ENCODE results near the gene PINK1. TPM values are rescaled to one million over a fixed set of nuclear protein-coding genes. Genes with fewer than 3 reads are reported as not detected.

PINK1 gene
- total RNA-seq, 1 experiment from 2014 or later, result 129 TPM

GRCh38 chr1:20626524-20626923 lies 6.7 kb upstream of the PINK1 start:
- Histone ChIP-seq H3K27me3 (ENCODE audit: low read length) (no peaks in the 10 kb centered on the region), H3K79me2 (ENCODE audit: low read length) (no peaks in the 10 kb centered on the region), H3K9ac (ENCODE audit: low read length) (no peak overlapping the region), H3K9me2 (replicated peaks; ENCODE audit: low read length) (no peaks in the 10 kb centered on the region), H3F3A (ENCODE audit: low read length, unreplicated experiment) (no peaks in the 10 kb centered on the region), H3K4me1 (ENCODE audit: insufficient read depth, low read length) (no peaks in the 10 kb centered on the region), H3K36me3 (ENCODE audit: low read depth, low read length) (no peaks in the 10 kb centered on the region), H3K4me2 (ENCODE audit: low read length) (no peak overlapping the region), H3K27ac (ENCODE audit: low read length) (no peak overlapping the region), H3K4me3 (ENCODE audit: low read length) (no peak overlapping the region), H3K9me3 (ENCODE audit: low read length) (no peaks in the 10 kb centered on the region), H2AFZ (ENCODE audit: low read length) (no peak overlapping the region), H4K20me1 (ENCODE audit: low read length) (no peaks in the 10 kb centered on the region)
- TF ChIP-seq, protein P1, sequence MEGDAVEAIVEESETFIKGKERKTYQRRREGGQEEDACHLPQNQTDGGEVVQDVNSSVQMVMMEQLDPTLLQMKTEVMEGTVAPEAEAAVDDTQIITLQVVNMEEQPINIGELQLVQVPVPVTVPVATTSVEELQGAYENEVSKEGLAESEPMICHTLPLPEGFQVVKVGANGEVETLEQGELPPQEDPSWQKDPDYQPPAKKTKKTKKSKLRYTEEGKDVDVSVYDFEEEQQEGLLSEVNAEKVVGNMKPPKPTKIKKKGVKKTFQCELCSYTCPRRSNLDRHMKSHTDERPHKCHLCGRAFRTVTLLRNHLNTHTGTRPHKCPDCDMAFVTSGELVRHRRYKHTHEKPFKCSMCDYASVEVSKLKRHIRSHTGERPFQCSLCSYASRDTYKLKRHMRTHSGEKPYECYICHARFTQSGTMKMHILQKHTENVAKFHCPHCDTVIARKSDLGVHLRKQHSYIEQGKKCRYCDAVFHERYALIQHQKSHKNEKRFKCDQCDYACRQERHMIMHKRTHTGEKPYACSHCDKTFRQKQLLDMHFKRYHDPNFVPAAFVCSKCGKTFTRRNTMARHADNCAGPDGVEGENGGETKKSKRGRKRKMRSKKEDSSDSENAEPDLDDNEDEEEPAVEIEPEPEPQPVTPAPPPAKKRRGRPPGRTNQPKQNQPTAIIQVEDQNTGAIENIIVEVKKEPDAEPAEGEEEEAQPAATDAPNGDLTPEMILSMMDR (conservative IDR thresholded peaks at IDR 0.05; ENCODE audit: low read depth, low read length), result no peak
- TF ChIP-seq EZH2phosphoT487 (IDR thresholded peaks at IDR 0.05; ENCODE audit: borderline replicate concordance, low read length) (no peak), EZH2 (IDR thresholded peaks at IDR 0.05; ENCODE audit: low read length, unreplicated experiment) (no peak)
- POLR2A ChIA-PET (ENCODE audit: unreplicated experiment), result no interaction called here
- CTCF ChIA-PET, result no interaction called here
- intact Hi-C loops (cut with micrococcal nuclease), result no loop called here
- no peak; the same call in 1 of the 2 replicates for ATAC-seq
- BruUV-seq (replicated peaks), result no TSS peak
- no peak for DNase-seq

DNA sequence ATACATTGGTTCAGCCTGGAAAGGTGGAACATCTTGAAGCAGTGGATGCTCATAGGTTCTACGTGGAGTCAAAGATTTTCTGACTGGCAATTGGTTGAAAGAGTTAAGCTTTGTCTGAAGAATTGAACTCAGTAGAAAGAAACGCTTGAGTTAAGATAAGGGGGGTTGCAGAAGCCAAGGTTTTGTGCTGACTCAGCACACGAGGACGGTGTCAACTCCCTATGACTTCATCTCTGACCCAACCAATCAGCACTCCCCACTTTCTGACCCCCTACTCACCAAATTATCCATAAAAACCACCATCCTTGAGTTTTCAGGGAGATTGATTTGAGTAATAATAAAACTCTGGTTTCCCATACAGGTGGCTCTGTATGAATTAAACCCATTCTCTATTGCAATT lies 2.5 kb upstream of the PINK1 start:
- Histone ChIP-seq H4K20me1 (ENCODE audit: low read length) (no peaks in the 10 kb centered on the region), H3K4me1 (ENCODE audit: insufficient read depth, low read length) (peaks cover 18% of the 10 kb centered on the region), H3K9me2 (replicated peaks; ENCODE audit: low read length) (no peaks in the 10 kb centered on the region), H3K27me3 (ENCODE audit: low read length) (no peaks in the 10 kb centered on the region), H2AFZ (ENCODE audit: low read length) (no peak overlapping the region), H3K36me3 (ENCODE audit: low read depth, low read length) (no peaks in the 10 kb centered on the region), H3K9ac (ENCODE audit: low read length) (no peak overlapping the region), H3K79me2 (ENCODE audit: low read length) (peaks cover 13% of the 10 kb centered on the region), H3K4me3 (ENCODE audit: low read length) (no peak overlapping the region), H3K4me2 (ENCODE audit: low read length) (no peak overlapping the region), H3K9me3 (ENCODE audit: low read length) (no peaks in the 10 kb centered on the region), H3F3A (ENCODE audit: low read length, unreplicated experiment) (no peaks in the 10 kb centered on the region), H3K27ac (ENCODE audit: low read length) (no peak overlapping the region)
- intact Hi-C loops (cut with micrococcal nuclease), result no loop called here
- BruUV-seq (replicated peaks), result no TSS peak
- ChIA-PET CTCF (no interaction called here), POLR2A (ENCODE audit: unreplicated experiment) (no interaction called here)
- no peak for DNase-seq
- TF ChIP-seq, protein P1 (conservative IDR thresholded peaks at IDR 0.05; ENCODE audit: low read depth, low read length), result no peak
- no peak for TF ChIP-seq EZH2phosphoT487 (IDR thresholded peaks at IDR 0.05; ENCODE audit: borderline replicate concordance, low read length)
- no peak for TF ChIP-seq EZH2 (IDR thresholded peaks at IDR 0.05; ENCODE audit: low read length, unreplicated experiment)
- ATAC-seq, result no peak

DNA sequence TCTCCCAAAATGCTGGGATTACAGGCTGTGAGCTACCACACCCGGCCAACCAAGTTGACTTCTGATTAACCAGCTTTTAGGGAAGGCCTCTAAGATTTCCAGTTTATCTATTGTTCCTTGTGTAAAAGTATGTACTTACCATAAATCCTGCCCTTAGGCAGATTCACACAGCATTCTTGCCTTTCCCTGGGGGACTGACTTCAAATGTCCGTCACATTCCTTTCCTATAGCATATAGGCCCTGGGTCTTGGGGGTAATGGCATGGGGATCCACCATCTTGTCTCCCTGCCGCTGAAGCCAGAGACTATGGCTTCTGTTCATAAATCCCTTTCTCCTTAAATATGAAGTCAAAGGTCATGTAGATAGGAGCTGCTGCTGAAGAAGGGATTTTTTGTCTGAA lies 872 bp upstream of the PINK1 start:
- Histone ChIP-seq H4K20me1 (ENCODE audit: low read length) (no peaks in the 10 kb centered on the region), H3K27me3 (ENCODE audit: low read length) (no peaks in the 10 kb centered on the region), H3K27ac (ENCODE audit: low read length) (no peak overlapping the region), H3K9me2 (replicated peaks; ENCODE audit: low read length) (no peaks in the 10 kb centered on the region), H3K4me3 (ENCODE audit: low read length) (no peak overlapping the region), H3K36me3 (ENCODE audit: low read depth, low read length) (no peaks in the 10 kb centered on the region), H3K79me2 (ENCODE audit: low read length) (peaks cover 13% of the 10 kb centered on the region), H3K9me3 (ENCODE audit: low read length) (no peaks in the 10 kb centered on the region), H3K9ac (ENCODE audit: low read length) (no peak overlapping the region), H3F3A (ENCODE audit: low read length, unreplicated experiment) (no peaks in the 10 kb centered on the region), H2AFZ (ENCODE audit: low read length) (no peak overlapping the region), H3K4me2 (ENCODE audit: low read length) (no peak overlapping the region), H3K4me1 (ENCODE audit: insufficient read depth, low read length) (peaks cover 18% of the 10 kb centered on the region)
- no peak for DNase-seq
- ATAC-seq, result no peak
- CTCF ChIA-PET, result no interaction called here
- no TSS peak for BruUV-seq (replicated peaks)
- intact Hi-C loops (cut with micrococcal nuclease), result loop anchor here (2.0 kb wide), 1 partner anchor 110 kb away; no protein-coding TSS in a partner anchor
- TF ChIP-seq EZH2phosphoT487 (IDR thresholded peaks at IDR 0.05; ENCODE audit: borderline replicate concordance, low read length) (no peak), EZH2 (IDR thresholded peaks at IDR 0.05; ENCODE audit: low read length, unreplicated experiment) (no peak)
- TF ChIP-seq, protein P1 (conservative IDR thresholded peaks at IDR 0.05; ENCODE audit: low read depth, low read length), result no peak
- POLR2A ChIA-PET (ENCODE audit: unreplicated experiment), result no interaction called here
